GM18498 (cell line): ENCODE results near the gene PNMA8B.
"Not testable (repeated sequence)": the region's sequence is repeated elsewhere in the genome, so short reads cannot be mapped to it uniquely, and the experiment has no call there.

Experiments used
- ATAC-seq: cut with Tn5 transposase; IDR thresholded peaks from one replicate; pipeline ENCODE4 v1.9.1; 2021; ENCODE audit warnings: mild to moderate bottlenecking, moderate library complexity; ENCODE audit not compliant: unreplicated experiment

The PNMA8B gene

GRCh38 chr19:46495786-46496099 lies at the start of gene PNMA8B:
TSS of gene PNMA8B (minus strand) at chr19:46495867. CDS start at chr19:46495465, 402 bp downstream.
- ATAC-seq: no peak

- no peak for ATAC-seq
Observed at GRCh38 chr19:46544651-46545050, 49.0 kb upstream of the PNMA8B start.

GRCh38 chr19:46542428-46543230 lies 47.0 kb upstream of the PNMA8B start:
- no peak for ATAC-seq

- no peak for ATAC-seq
Observed at GRCh38 chr19:46537136-46538097, 41.8 kb upstream of the PNMA8B start.

GRCh38 chr19:46536391-46536790 lies 40.7 kb upstream of the PNMA8B start:
- ATAC-seq: no peak

GRCh38 chr19:46533621-46534081 lies 38.0 kb upstream of the PNMA8B start:
- no peak for ATAC-seq

DNA sequence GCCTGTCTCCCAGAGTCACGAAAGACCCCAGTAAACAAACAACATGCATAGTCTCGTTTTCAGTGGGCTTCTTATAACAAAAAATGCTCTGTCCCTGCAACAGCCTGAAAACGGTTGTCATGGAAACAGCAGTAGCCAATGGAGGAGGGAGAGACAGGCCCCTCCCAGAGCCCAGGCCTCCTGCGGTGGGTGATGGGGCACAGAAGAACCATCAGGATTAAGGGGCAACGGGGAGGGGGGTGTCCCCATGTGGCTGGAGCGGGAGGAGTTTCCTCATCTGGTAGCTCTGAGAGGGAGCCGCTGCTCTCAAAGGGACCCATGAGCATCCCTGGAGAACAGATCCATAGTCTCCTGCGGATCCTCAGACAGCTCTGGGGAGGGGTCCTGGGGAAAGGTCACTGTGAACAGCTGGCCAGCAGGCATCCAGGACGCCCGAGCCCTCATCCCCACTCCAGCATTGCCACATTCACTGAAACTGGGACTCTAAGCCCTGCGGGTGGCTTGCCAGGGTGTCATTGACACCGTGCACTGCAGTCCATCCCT lies 37.5 kb upstream of the PNMA8B start:
- no peak for ATAC-seq

GRCh38 chr19:46530636-46531035 lies 35.0 kb upstream of the PNMA8B start:
- ATAC-seq: no peak

- ATAC-seq: no peak
Observed at GRCh38 chr19:46529622-46530451, 34.2 kb upstream of the PNMA8B start.

GRCh38 chr19:46528601-46529590 lies 33.2 kb upstream of the PNMA8B start:
- no peak for ATAC-seq

DNA sequence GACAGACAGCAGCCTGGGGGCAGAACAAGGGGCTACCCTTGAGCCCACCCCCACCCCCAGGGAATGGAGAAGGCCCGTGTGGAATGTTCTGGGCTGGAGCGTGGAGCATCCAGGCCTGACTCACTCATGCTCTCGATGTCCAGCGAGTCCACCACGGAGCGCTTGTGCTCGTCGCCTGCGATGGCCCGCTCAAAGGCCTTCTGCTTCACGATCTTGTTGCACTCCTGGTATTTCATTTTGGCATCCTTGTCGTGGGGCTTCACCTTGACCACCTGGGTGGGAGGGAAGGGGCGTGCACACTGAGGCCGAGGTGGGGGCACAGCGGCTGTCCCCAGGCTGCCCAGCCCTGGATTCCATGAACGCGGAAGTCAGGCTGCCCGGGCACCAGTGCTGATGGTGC lies 31.1 kb upstream of the PNMA8B start:
- ATAC-seq: not testable (repeated sequence)

DNA sequence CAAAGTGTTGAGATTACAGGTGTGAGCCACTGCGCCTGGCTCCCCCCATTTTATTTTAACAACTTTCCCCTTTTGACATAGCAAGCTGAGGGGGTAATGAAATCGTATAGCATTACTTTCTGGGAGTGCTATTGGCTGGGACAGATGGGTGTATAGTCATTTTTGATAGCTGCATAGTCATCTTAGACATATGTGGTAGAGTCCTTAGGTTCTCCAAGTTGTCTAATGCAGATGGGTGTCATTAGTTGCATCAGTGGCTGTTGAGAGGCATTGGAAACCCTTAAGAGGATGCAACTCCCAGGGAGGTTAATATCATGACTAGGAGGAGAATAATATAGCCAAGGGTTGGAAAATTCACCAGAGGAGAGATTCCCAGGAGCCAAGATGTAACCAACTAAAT lies 28.6 kb upstream of the PNMA8B start:
- ATAC-seq: no peak

DNA sequence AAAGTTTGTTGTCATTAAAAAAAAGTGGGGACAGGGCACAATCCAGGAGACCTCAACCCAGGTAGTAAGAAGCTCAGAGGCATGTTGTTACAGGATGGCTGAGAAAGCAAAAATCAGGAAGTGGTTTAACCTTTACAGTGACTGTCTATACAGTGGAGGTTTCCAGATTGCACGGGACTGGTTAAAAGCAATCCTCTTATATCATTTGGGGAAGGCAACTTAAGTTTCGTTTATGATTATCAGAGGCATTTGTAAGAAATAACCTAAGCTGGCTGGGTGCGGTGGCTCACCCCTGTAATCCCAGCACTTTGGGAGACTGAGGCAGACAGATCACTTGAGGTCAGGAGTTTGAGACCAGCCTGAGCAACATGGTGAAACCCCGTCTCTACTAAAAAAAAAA lies 27.3 kb upstream of the PNMA8B start:
- ATAC-seq: not testable (repeated sequence)

DNA sequence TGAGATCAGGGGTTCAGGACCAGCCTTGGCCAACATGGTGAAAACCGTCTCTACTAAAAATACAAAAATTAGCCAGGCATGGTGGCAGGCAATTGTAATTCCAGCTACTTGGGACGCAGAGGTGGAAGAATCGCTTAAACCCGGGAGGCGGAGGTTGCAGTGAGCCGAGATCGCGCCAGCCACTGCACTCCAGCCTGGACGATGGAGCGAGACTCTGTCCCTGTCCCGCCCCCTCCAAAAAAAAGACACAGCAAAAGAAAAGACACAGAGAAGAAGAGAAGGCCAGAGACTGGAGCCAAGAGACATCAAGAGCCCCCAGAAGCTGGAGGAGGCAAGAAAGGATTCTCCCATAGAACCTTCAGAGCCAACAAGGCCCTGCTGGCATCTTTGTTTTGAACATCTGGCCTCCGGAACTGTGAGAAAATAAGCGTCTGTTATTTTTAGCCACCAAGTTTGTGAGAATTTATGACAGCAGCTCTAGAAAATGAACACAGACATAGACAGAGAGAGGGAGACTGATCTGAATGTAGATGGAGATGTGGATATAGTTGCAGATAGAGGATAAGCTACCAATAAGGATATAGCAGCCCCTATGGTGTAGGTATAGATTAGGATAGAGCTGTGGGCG lies 25.7 kb upstream of the PNMA8B start:
- ATAC-seq: no peak

- no peak for ATAC-seq
Observed at GRCh38 chr19:46520616-46521015, 24.9 kb upstream of the PNMA8B start.

- no peak for ATAC-seq
Observed at GRCh38 chr19:46517471-46517870, 21.8 kb upstream of the PNMA8B start.

- no peak for ATAC-seq
Observed at GRCh38 chr19:46515879-46516350, 20.2 kb upstream of the PNMA8B start.

DNA sequence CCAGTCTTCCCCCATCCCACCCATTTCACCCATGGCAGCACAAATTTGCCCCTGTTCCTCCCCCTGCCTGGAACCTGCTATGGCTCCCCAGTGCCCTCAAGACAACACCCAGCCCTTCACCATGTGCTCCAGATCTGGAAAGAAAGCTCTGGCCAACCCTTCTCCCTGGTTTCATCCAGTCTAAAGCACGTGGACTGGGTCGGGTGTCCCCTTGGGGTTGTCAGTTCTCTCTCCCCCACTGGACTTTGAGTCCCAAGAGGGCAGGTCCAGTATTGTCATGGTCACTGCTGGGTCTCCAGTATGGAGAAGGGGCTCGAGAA lies 19.6 kb upstream of the PNMA8B start:
- ATAC-seq: no peak
